Stimulated activated naive CD8-positive, alpha-beta T cell treated with anti-CD3 and anti-CD28 coated beads, Interleukin-15, amount 100 ng/mL, for 72 hours (primary cell): ENCODE measurements around the gene RBM15B.
"Not testable (repeated sequence)": the region's sequence is repeated elsewhere in the genome, so short reads cannot be mapped to it uniquely, and the experiment has no call there.

Experiments used
- ATAC-seq: fragments of 150-1000 bp; cut with Tn5 transposase; 2 replicates; pipeline ENCODE4 v1.10.0; 2021; ENCODE audit warnings: mild to moderate bottlenecking, moderate library complexity
- DNase-seq, 2 donors: peaks; one replicate each; pipeline ENCODE4 v3.0.0; 2021 to 2022
- H3K27ac Mint-ChIP-seq, 2 donors: one replicate each; pipeline ENCODE4 v1.8.0; 2022; ENCODE audit warnings: mild to moderate bottlenecking in 2 of 2, mixed read lengths in 2 of 2, moderate library complexity in 2 of 2
- H3K27me3 Mint-ChIP-seq: one replicate; pipeline ENCODE4 v1.8.0; 2022; ENCODE audit warnings: mixed read lengths
- H3K4me1 Mint-ChIP-seq: one replicate; pipeline ENCODE4 v1.8.0; 2022; ENCODE audit warnings: mild to moderate bottlenecking, mixed read lengths
- H3K4me3 Mint-ChIP-seq, 2 donors: one replicate each; pipeline ENCODE4 v1.8.0; 2022; ENCODE audit warnings: mild to moderate bottlenecking in 2 of 2, mixed read lengths in 2 of 2, moderate library complexity in 1 of 2
- H3K9me3 Mint-ChIP-seq, 2 donors: one replicate each; pipeline ENCODE4 v1.8.0; 2022; ENCODE audit warnings: mixed read lengths in 2 of 2

The RBM15B gene, protein sequence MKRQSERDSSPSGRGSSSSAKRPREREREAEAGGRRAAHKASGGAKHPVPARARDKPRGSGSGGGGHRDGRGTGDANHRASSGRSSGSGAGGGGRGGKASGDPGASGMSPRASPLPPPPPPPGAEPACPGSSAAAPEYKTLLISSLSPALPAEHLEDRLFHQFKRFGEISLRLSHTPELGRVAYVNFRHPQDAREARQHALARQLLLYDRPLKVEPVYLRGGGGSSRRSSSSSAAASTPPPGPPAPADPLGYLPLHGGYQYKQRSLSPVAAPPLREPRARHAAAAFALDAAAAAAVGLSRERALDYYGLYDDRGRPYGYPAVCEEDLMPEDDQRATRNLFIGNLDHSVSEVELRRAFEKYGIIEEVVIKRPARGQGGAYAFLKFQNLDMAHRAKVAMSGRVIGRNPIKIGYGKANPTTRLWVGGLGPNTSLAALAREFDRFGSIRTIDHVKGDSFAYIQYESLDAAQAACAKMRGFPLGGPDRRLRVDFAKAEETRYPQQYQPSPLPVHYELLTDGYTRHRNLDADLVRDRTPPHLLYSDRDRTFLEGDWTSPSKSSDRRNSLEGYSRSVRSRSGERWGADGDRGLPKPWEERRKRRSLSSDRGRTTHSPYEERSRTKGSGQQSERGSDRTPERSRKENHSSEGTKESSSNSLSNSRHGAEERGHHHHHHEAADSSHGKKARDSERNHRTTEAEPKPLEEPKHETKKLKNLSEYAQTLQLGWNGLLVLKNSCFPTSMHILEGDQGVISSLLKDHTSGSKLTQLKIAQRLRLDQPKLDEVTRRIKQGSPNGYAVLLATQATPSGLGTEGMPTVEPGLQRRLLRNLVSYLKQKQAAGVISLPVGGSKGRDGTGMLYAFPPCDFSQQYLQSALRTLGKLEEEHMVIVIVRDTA

DNA sequence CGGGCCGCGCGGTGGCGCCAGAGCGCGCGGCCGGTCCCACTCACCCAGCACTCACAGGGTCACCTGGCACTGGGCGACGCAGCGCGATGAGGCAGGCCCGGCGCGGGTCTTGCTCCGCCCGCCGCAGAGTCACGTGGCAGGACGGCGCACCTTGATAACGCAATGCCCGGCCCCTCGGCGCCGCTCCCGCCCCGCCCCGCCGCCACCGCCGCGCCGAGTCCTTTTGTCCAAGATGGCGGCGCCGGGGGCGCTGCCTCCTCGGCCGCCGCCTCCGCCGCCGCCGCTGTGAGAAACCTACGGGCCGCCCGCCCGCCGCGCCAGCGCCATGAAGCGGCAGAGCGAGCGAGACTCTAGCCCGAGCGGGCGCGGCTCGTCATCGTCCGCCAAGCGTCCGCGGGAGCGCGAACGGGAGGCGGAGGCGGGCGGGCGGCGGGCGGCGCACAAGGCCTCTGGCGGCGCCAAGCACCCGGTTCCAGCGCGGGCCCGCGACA is at the start of gene RBM15B:
Gene RBM15B, plus strand, starts transcription at position 211 of the 491 bp plus-strand sequence. Its CDS starts 115 bp downstream, at position 326.
- H3K9me3 Mint-ChIP-seq: no peaks in the 10 kb centered on the region
- peak; percentile 97 to 98 for DNase-seq
- H3K4me1 Mint-ChIP-seq: peaks cover 83% of the 10 kb centered on the region
- peak within 1 kb of the TSS; percentile 96 to 97 for H3K27ac Mint-ChIP-seq
- peak; percentile 95 for ATAC-seq
- H3K27me3 Mint-ChIP-seq: no peaks in the 10 kb centered on the region
- H3K4me3 Mint-ChIP-seq: peak within 1 kb of the TSS; percentile 82 to 86

DNA sequence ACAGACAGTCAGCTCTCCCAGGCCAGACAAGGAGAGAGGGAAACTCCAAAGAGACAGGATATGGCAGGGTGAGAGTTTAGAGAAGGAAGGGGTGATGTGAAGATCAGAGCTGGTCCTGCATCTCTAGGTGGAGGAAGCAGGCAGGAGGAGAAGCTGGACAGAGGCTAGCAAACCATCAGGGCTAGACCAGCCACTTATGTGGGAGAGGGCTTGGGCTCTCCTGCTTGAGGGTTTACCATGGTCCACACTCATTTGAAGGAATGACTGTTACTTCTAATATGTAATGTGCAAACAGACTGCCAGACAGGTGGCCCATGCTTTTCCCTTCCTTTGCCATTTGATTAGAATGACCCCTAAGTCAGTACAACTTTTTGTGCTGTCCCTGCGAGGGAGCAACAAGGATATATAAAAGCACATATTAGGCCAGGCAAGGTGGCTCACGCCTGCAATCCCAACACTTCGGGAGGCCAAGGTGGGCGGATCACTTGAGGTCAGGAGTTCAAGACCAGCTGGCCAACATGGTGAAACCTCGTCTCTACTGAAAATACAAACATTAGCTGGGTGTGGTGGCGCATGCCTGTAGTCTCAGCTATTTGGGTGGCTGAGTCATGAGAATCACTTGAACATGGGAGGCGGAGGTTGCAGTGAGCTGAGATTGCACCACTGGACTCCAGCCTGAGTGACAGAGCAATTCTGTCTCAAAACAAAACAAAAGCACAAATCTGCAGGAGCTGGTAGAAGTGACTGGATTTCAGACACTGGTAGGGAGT is 47.0 kb upstream of the RBM15B start:
- Mint-ChIP-seq H3K9me3 (no peaks in the 10 kb centered on the region), H3K27ac (no peak overlapping the region), H3K4me1 (no peaks in the 10 kb centered on the region), H3K4me3 (no peak overlapping the region), H3K27me3 (no peaks in the 10 kb centered on the region)
- DNase-seq (no peak), ATAC-seq (no peak)

DNA sequence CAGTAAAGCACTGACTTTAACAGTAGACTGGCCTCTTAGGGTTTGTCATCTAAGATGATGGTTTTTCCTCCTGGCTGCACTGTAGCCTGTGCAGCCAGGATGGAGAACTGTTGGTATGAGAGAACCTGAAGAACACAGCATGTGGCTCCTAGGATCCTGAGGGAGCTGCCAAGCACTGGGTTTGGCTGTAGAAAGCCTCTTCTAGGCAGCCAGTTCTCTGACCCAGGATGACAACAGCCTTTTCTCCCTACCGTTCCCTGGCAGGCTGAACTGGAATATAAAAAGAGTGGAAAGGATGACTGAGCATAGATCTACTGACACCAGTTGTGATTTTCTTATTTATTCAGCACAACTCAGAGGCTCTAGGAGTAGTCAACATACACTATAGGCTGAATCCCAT is 40.3 kb upstream of the RBM15B start:
- Mint-ChIP-seq H3K4me3 (no peak overlapping the region), H3K9me3 (no peaks in the 10 kb centered on the region), H3K27ac (peak overlapping the region in 1 of 2 donors; percentile 48), H3K4me1 (peaks cover 8% of the 10 kb centered on the region), H3K27me3 (no peaks in the 10 kb centered on the region)
- no peak for ATAC-seq
- DNase-seq: no peak

DNA sequence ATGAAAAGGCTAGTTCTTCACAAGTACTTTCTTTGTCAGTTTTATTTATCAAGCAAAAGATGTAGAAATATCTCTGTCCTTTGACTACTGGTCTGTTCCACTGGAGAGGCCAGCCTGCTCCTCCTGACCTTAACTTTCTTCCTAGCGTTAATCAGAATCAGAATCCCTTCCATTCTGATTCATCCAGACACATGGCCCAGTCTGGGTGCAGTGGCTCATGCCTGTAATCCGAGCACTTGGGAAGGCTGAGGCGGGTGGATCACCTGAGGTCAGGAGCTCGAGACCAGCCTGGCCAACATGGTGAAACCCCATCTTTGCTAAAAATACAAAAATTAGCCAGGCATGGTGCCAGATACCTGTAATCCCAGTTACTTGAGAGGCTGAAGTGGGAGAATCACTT is 38.0 kb upstream of the RBM15B start:
- Mint-ChIP-seq H3K9me3 (no peaks in the 10 kb centered on the region), H3K4me1 (peaks cover 8% of the 10 kb centered on the region), H3K27ac (no peak overlapping the region), H3K27me3 (no peaks in the 10 kb centered on the region), H3K4me3 (no peak overlapping the region)
- DNase-seq: no peak
- no peak for ATAC-seq

DNA sequence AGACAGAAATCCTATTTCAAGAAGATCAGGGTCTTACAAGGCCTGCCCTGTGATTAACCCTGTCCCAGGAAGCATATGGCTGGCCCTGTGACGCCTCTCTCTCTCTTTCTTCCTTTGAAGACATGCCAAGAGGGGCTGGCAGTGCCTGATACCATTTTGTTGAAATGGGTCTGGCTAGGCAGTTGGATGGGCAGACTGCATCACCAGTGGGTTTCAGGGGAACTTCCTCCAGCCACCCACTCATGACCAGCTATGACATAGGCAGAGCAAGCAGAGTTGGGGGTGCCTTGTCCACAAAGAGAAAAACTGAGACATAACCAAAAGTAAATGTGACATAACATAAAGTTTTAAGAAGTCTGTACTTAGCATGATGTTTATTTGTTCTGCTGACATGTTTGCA is 37.4 kb upstream of the RBM15B start:
- ATAC-seq (no peak), DNase-seq (no peak)
- no peaks in the 10 kb centered on the region for H3K27me3 Mint-ChIP-seq
- H3K4me1 Mint-ChIP-seq: peaks cover 8% of the 10 kb centered on the region
- H3K9me3 Mint-ChIP-seq: no peaks in the 10 kb centered on the region
- no peak overlapping the region for H3K27ac Mint-ChIP-seq
- no peak overlapping the region for H3K4me3 Mint-ChIP-seq

DNA sequence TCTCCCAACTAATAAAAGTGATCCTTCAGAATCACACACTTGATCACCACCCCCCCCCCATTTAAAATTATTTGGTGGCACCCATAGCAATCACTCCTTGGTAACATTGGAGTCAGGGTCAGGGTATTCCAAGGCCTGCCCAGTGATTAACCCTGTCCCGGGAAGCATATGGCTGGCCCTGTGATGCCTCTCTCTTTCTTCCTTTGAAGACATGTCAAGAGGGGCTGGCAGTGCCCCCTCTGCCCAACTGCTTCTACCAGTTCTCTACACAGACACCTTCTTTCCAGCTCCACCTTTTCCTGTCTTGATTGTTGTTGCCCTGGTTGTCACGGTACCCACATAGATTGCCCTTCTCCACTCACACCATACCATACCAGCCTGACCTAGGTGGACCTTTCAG is 36.9 kb upstream of the RBM15B start:
- Mint-ChIP-seq H3K9me3 (no peaks in the 10 kb centered on the region), H3K27me3 (no peaks in the 10 kb centered on the region), H3K4me3 (no peak overlapping the region), H3K27ac (peak overlapping the region in 1 of 2 donors; percentile 79), H3K4me1 (peaks cover 8% of the 10 kb centered on the region)
- ATAC-seq: no peak
- DNase-seq: no peak

DNA sequence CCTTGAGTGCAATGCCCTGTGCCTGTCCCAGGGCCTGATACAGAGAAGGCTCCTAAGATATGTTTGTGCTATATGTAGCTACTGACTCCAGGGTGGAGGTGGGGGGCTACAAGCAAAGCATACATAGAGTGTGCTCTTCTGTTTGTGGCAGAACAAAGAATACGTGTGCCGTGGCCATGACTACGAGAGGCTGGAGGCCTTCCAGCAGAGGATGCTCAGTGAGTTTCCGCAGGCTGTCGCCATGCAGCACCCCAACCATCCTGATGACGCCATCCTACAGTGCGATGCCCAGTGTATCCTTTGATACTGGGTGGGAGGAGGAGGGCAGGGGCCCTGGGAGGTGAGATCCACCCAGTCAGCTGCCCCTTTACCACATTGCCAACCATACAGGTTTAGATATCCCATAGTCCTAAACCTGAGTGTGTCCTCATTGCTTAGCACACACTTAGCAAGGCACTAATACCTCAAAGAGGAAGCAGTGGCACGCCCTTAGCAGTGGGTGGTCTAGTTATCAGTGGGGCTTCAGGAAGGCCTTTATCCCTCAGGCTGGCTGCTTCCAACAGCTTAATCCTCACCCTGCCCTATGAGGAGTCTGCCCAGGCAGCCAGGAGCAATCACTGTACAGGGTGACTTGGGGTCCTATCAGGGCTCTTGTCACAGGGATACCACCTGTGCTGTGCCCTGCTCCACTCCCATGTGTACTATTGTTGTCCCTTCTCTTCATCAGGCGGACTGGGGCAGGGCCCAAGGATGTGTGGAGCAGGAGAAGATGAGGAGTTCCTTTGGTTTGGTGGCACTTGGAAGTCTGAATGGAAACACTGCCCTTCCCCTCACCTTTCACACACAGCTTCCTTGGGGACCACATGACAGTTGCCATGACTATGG is 36.1 kb upstream of the RBM15B start:
- H3K27ac Mint-ChIP-seq: no peak overlapping the region
- no peaks in the 10 kb centered on the region for H3K9me3 Mint-ChIP-seq
- H3K4me3 Mint-ChIP-seq: no peak overlapping the region
- no peaks in the 10 kb centered on the region for H3K27me3 Mint-ChIP-seq
- DNase-seq (no peak), ATAC-seq (no peak)
- H3K4me1 Mint-ChIP-seq: peaks cover 8% of the 10 kb centered on the region

DNA sequence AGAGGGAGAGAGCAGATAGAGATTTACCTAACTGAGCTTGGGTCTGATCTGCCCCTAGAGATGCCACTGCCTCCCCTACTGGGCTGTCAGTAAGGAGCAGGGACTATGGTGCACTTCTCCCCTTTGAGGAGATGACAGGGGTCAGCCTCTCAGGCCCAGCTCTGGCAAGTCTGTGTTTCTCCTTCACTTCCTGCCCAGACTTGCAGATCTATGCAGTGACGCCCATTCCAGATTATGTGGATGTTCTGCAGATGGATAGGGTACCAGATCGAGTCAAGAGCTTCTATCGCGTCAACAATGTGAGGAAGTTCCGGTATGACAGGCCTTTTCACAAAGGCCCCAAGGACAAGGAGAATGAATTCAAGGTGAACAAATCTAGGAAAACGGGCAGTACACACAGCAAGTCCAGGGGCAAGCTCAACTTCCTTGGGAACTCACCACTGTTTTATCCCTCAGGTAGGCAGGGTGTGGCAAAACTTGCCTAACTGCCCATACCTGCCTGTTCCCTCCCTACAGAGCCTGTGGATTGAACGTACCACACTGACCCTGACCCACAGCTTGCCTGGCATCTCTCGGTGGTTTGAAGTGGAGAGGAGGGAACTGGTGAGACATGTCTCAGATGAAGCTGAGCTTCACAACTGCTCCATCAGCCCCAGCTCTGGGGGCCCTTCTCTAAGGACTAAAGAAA is 35.0 kb upstream of the RBM15B start:
- Mint-ChIP-seq H3K4me3 (no peak overlapping the region), H3K27ac (no peak overlapping the region), H3K4me1 (peaks cover 8% of the 10 kb centered on the region), H3K9me3 (no peaks in the 10 kb centered on the region), H3K27me3 (no peaks in the 10 kb centered on the region)
- DNase-seq: no peak
- no peak for ATAC-seq

DNA sequence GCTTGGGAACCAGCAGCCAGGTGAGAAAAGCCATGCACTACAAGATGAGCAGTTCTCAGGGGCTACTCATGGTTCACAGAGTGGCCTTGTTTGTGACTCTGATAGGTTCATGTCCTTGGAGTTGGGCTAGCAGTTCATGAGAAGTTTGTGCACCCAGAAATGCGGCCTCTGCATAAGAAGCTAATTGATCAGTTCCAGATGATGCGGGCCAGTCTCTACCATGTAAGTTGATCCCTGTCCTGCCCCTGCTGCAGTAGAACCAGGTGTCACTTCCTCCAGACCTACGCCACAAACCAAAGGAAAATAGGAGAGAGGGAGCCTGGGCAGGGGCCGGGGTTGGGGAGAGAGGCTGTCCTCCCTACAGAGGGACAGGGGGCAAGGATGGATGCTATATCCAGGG is 33.2 kb upstream of the RBM15B start:
- H3K4me1 Mint-ChIP-seq: peaks cover 8% of the 10 kb centered on the region
- no peak overlapping the region for H3K27ac Mint-ChIP-seq
- no peak overlapping the region for H3K4me3 Mint-ChIP-seq
- no peaks in the 10 kb centered on the region for H3K27me3 Mint-ChIP-seq
- no peak for ATAC-seq
- H3K9me3 Mint-ChIP-seq: no peaks in the 10 kb centered on the region
- no peak for DNase-seq

DNA sequence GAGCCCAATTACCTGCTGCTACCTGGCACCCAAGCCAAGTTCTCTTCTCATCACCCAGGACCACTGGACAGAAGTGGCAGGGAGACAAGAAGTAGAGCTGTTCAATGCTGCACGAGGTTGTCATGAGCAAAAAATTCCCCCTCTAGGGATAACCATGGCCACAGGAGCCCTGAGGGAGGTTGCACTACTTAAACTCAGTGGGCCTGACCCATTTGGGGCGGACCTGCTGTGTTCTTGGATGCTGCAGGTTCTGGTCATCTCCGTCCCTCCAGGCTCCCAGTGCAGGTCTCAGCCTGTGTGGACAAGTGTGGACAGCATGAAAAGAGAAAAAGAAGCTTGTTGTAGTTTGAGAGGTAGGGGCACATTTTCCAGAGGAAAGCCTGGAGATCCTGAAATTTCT is 32.1 kb upstream of the RBM15B start:
- no peak overlapping the region for H3K4me3 Mint-ChIP-seq
- no peaks in the 10 kb centered on the region for H3K27me3 Mint-ChIP-seq
- H3K27ac Mint-ChIP-seq: no peak overlapping the region
- H3K4me1 Mint-ChIP-seq: no peaks in the 10 kb centered on the region
- no peaks in the 10 kb centered on the region for H3K9me3 Mint-ChIP-seq
- DNase-seq (no peak), ATAC-seq (no peak)

DNA sequence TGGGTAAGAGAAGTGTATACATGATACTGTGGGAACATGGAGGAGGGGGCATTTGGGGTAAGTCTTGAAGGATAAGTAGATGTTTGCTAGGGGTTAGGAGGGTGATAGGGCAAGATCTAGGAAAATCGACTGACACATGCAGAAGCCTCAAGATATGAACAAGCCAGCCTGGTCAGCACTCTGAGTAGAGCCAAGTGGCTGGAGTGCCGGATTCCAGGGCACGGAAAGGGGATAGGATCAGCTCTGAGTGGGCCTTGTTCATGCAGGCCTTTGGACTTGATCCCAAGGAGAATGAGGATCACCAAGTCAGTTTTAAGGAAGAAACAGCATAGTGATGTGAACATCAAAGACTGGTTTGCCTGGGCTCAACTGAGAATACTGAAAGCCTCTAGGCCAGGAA is 30.3 kb upstream of the RBM15B start:
- no peak for ATAC-seq
- no peaks in the 10 kb centered on the region for H3K9me3 Mint-ChIP-seq
- no peak overlapping the region for H3K4me3 Mint-ChIP-seq
- no peak overlapping the region for H3K27ac Mint-ChIP-seq
- DNase-seq: no peak
- H3K27me3 Mint-ChIP-seq: no peaks in the 10 kb centered on the region
- no peaks in the 10 kb centered on the region for H3K4me1 Mint-ChIP-seq

DNA sequence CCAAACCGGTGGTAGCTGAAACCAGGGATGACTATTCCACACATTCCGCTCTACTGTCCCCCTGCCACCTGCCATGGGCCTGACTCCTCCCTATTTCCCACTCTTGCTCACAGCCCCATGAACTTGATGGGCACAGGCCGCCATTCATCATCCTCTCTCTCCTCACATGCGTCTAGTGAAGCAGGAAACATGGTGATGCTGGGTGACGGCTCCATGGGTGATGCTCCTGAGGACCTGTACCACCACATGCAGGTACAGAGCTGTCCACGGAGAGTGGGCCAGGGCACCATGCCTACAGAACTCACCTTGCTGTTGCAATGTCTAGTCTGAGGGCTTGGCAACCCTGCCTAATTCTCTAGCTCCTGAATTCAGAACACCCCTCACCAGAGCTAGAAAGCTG is 29.3 kb upstream of the RBM15B start:
- H3K9me3 Mint-ChIP-seq: no peaks in the 10 kb centered on the region

DNA sequence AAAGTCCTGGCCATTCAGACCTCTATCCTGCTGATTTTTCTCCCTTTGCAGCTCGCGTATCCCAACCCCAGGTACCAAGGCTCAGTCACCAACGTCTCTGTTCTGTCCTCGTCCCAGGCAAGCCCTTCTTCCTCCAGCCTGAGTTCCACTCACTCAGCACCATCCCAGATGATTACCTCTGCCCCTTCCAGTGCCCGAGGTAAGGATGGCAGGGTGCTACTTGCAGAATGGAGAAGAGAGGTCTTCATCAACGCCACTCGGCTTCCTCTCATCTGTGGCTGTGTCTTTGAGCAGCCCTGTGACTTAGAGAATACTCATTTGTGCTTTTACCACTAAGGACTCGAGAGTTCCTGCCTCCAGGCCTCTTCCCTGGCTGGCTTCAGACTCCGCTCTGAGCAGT is 28.6 kb upstream of the RBM15B start:
- Mint-ChIP-seq H3K27ac (no peak overlapping the region), H3K4me3 (no peak overlapping the region), H3K4me1 (no peaks in the 10 kb centered on the region), H3K9me3 (no peaks in the 10 kb centered on the region), H3K27me3 (no peaks in the 10 kb centered on the region)
- no peak for DNase-seq
- no peak for ATAC-seq

More for the DNA sequence above, 29.3 kb upstream of the RBM15B start:
- H3K4me3 Mint-ChIP-seq: no peak overlapping the region
- no peaks in the 10 kb centered on the region for H3K27me3 Mint-ChIP-seq
- H3K4me1 Mint-ChIP-seq: no peaks in the 10 kb centered on the region
- no peak for ATAC-seq
- H3K27ac Mint-ChIP-seq: no peak overlapping the region
- no peak for DNase-seq

DNA sequence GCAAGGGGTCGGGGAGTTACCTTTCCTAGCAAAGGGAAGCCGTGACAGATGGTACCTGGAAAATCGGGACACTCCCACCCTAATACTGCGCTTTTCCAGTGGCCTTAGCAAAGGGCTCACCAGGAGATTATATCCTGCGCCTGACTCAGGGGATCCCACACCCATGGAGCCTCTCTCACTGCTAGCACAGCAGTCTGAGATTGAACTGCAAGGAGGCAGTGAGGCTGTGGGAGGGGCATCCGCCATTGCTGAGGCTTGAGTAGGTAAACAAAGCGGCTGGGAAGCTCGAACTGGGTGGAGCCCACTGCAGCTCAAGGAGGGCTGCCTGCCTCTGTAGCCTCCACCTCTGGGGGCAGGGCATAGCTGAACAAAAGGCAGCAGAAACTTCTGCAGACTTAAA is 22.8 kb upstream of the RBM15B start:
- not testable (repeated sequence) for H3K27ac Mint-ChIP-seq, H3K9me3 Mint-ChIP-seq, DNase-seq, H3K4me1 Mint-ChIP-seq, ATAC-seq, H3K4me3 Mint-ChIP-seq, H3K27me3 Mint-ChIP-seq
